ENCODE data around the gene SASH1.

- TF ChIP-seq CTCF (IDR thresholded peaks at IDR 0.05; ENCODE audit: low read depth, low read length, poor library complexity, severe bottlenecking) (no peak), EZH2phosphoT487 (IDR thresholded peaks at IDR 0.05; ENCODE audit: borderline replicate concordance, low read length) (no peak)
Observed at GRCh38 chr6:148461986-148462577, 119.4 kb downstream of the SASH1 start.

All from DOHH2 (cell line).